ENCODE data around the gene F11R.

GRCh38 chr1:161066694-161067093, 45.7 kb upstream of the F11R start:
- TF ChIP-seq CTCF (IDR thresholded peaks at IDR 0.05; ENCODE audit: extremely low read depth in 1 of 2, insufficient read depth in 1 of 2, low read depth in 1 of 2, low read length in 2 of 2) (no peak), MAX (IDR thresholded peaks at IDR 0.05; ENCODE audit: insufficient read depth, insufficient read length) (no peak), EZH2 (IDR thresholded peaks at IDR 0.05; ENCODE audit: borderline replicate concordance, low read depth, low read length, severe bottlenecking) (no peak), POLR2AphosphoS5 (IDR thresholded peaks at IDR 0.05; ENCODE audit: insufficient read depth, low read depth, low read length) (no peak), POLR2A (IDR thresholded peaks at IDR 0.05; ENCODE audit: low read depth, low read length) (no peak), GATA2 (IDR thresholded peaks at IDR 0.05; ENCODE audit: insufficient read depth, insufficient read length, low read depth, low read length) (no peak), JUN (IDR thresholded peaks at IDR 0.05; ENCODE audit: borderline replicate concordance, insufficient read depth, insufficient read length, low read depth) (no peak), MYC (IDR thresholded peaks at IDR 0.05; ENCODE audit: low read depth, low read length) (no peak)
